K562 (cell line): ENCODE data around the gene NPC1L1.

Experiments used
- CTCF ChIP-seq, 3 experiments: IDR thresholded peaks in 2 of 3; conservative IDR thresholded peaks in 1 of 3; 2 replicates each; pipeline ENCODE4 v1.5.1; 2011 to 2012; ENCODE audit warnings: low read length in 3 of 3, mild to moderate bottlenecking in 3 of 3, control low read depth in 2 of 3, improper control_type of control experiment in 1 of 3, inconsistent platforms in 1 of 3, low read depth in 1 of 3, mixed read lengths in 1 of 3, moderate library complexity in 1 of 3; ENCODE audit not compliant: insufficient read depth in 2 of 3
- ELF4 ChIP-seq: fragments of 450-650 bp; formaldehyde crosslinking; IDR thresholded peaks from 2 replicates; pipeline ENCODE4 v1.4.0; 2022; ENCODE audit warnings: missing genetic modification characterization

GRCh38 chr7:44489955-44490350, 51.2 kb downstream of the NPC1L1 start:
- TF ChIP-seq CTCF (IDR thresholded peaks at IDR 0.05 in 2 of 3, conservative IDR thresholded peaks at IDR 0.05 in 1 of 3; ENCODE audit: insufficient read depth in 2 of 3, low read depth in 1 of 3, low read length in 3 of 3), result no peak
- TF ChIP-seq ELF4 (CRISPR knock-in tag), result no peak
